K562 (cell line): ENCODE results near the gene HBEGF. TPM values are rescaled to one million over a fixed set of nuclear protein-coding genes. Genes with fewer than 3 reads are reported as not detected.

Experiments used
- ATF4 ChIP-seq: fragments of 450-650 bp; formaldehyde crosslinking; IDR thresholded peaks from 2 replicates; pipeline ENCODE4 v1.4.0; 2022; ENCODE audit warnings: mild to moderate bottlenecking, moderate library complexity
- BACH1 ChIP-seq: fragments of 200-800 bp; sonication (Bioruptor generic); IDR thresholded peaks from 2 replicates; pipeline ENCODE4 v1.6.1; 2016; ENCODE audit warnings: missing genetic modification characterization, missing compliant biosample characterization
- CBX2 ChIP-seq: fragments of 200-600 bp; sonication (generic); IDR thresholded peaks from one replicate; pipeline ENCODE4 v1.6.1; 2012; ENCODE audit warnings: mild to moderate bottlenecking, low read length, inconsistent platforms; ENCODE audit not compliant: insufficient read depth, poor library complexity, severe bottlenecking
- CUX1 ChIP-seq: fragments of 200-800 bp; sonication (Bioruptor generic); IDR thresholded peaks from 2 replicates; pipeline ENCODE4 v1.6.1; 2016; ENCODE audit warnings: missing genetic modification characterization, missing compliant biosample characterization
- E2F8 ChIP-seq: fragments of 450-650 bp; IDR thresholded peaks from 2 replicates; pipeline ENCODE4 v1.7.1; 2018; ENCODE audit warnings: mild to moderate bottlenecking, low read depth; ENCODE audit not compliant: partially characterized antibody
- ETV5 ChIP-seq: sonication (generic); formaldehyde crosslinking; IDR thresholded peaks from 2 replicates; pipeline ENCODE4 v1.4.0; 2020; ENCODE audit warnings: low read depth, mild to moderate bottlenecking, missing genetic modification reagents
- GABPB2 ChIP-seq: fragments of 250-450 bp; sonication (Bioruptor Pico); conservative IDR thresholded peaks from 2 replicates; pipeline ENCODE4 v1.5.1; 2021; ENCODE audit warnings: mild to moderate bottlenecking
- HOXB6 ChIP-seq: fragments of 250-450 bp; sonication (Bioruptor Pico); IDR thresholded peaks from 2 replicates; pipeline ENCODE4 v1.5.1; 2022; ENCODE audit warnings: mild to moderate bottlenecking, borderline replicate concordance
- MAFF ChIP-seq: IDR thresholded peaks from 2 replicates; pipeline ENCODE4 v1.6.1; 2012; ENCODE audit warnings: low read length, improper control_type of control experiment
- PRMT5 ChIP-seq: sonication (generic); formaldehyde crosslinking; IDR thresholded peaks from 2 replicates; pipeline ENCODE4 v1.5.0; 2020; ENCODE audit warnings: missing genetic modification reagents
- SAFB ChIP-seq: fragments of 200-400 bp; formaldehyde crosslinking; IDR thresholded peaks from 2 replicates; pipeline ENCODE4 v1.6.1; 2017; ENCODE audit warnings: low read depth, low read length, borderline replicate concordance
- ZNF609 ChIP-seq: sonication (generic); formaldehyde crosslinking; IDR thresholded peaks from 2 replicates; pipeline ENCODE4 v1.8.1; 2023; ENCODE audit warnings: missing genetic modification reagents, mild to moderate bottlenecking, borderline replicate concordance
- polyA plus RNA-seq, 8 experiments: library from polyadenylated mRNA; depleted of rRNA in 4 of 8; stranded (reverse) in 5 of 8; unstranded in 3 of 8; fragments of >200 nt; fragmentation: Nextera tagmentation in 2 of 8; fragmentation: Illumina TruSeq in 1 of 8; extraction: Ambion mirVana in 2 of 8; extraction: Trizol in 1 of 8; gene quantifications; 2 replicates each; pipeline versions ENCODE4 v1.2.1 to v1.2.3, GENCODE V29; 2011 to 2014; ENCODE audit warnings: inconsistent platforms in 1 of 8, missing spikeins in 1 of 8
- total RNA-seq, 7 experiments: library from RNA; depleted of rRNA in 6 of 7; stranded (reverse); fragments of >200 nt in 6 of 7; fragmentation: Illumina TruSeq in 2 of 7; extraction: Trizol in 2 of 7; gene quantifications; 2 replicates each; pipeline versions ENCODE4 v1.2.1 to v1.2.3, GENCODE V29; 2011 to 2021; ENCODE audit warnings: low replicate concordance in 1 of 7

The HBEGF gene
- total and polyA plus RNA-seq, 9 of the 15 experiments (the other 6 are each of a cell fraction or from before 2014, with no cell fraction given), result 0.11 to 1.1 (median 0.60) TPM

GRCh38 chr5:140302786-140303639 is 43.4 kb downstream of the HBEGF start, which contains the start of gene PFDN1 (continued):
- TF ChIP-seq ZNF609 (CRISPR knock-in tag) (no peak), SAFB (no peak), HOXB6 (CRISPR knock-in tag) (no peak), GABPB2 (CRISPR knock-in tag) (no peak), CUX1 (CRISPR knock-in tag) (no peak), BACH1 (tag) (no peak; the same call in 1 of the 2 replicates), E2F8 (no peak), CBX2 (no peak), ETV5 (CRISPR knock-in tag) (no peak), PRMT5 (CRISPR knock-in tag) (no peak), ATF4 (CRISPR knock-in tag) (no peak), MAFF (no peak)
